GM21529 (cell line): ENCODE results near the gene TRIM44.
"Not testable (repeated sequence)": the region's sequence is repeated elsewhere in the genome, so short reads cannot be mapped to it uniquely, and the experiment has no call there.

Experiments used
- ATAC-seq: cut with Tn5 transposase; IDR thresholded peaks from one replicate; pipeline ENCODE4 v1.9.1; 2021; ENCODE audit not compliant: unreplicated experiment

The TRIM44 gene

DNA sequence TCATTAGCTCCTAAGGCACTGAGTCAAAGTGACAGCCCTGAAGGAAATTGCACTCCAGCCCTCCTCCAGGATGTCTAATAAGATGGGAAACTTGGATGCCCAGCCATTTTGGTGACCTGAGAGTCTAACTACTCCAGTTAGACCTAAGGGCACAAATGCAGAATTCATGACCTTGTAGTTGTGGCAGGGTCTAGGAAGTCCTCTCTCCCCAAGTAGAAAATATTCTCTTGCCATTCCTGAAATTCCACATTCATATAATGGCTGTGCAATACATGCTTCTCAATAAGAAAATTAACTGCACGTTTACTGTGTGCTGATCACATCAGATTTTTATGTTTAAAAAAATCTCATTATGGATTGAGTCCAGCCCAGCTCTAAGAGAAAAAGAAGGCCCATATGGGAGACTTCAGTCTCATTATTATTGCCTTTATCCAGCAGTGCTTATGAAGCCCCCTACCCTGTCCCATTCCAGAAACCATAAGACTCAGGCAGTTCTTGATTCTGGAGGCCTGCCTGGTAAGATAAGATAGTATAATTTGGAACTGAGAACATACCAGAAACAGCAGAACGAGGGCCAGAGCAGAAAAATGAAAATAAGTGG lies 147.6 kb downstream of the TRIM44 start:
- no peak for ATAC-seq

DNA sequence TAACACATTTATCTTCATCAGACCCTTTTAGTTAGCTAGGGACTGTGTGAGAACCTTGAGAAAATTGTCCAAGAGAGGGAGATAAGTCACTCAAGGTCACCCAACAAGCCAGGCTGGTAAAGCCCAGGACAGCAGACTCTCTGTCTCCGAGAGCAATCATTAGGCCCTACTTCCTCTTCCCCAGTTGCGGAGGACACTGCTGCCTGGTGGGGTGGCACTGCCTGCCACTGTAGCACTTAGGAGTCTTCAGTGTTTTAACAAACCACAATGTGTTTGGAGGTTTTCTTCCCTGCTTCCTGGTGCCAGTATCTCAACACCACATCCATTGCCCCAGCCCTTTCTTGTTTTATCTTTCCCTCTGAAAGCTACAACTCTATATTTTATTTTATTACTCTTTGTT lies 149.2 kb downstream of the TRIM44 start:
- ATAC-seq = no peak

- ATAC-seq = no peak
Observed at GRCh38 chr11:35812828-35813227, 150.3 kb downstream of the TRIM44 start.

- no peak for ATAC-seq
Observed at GRCh38 chr11:35814081-35814695, 151.6 kb downstream of the TRIM44 start.

DNA sequence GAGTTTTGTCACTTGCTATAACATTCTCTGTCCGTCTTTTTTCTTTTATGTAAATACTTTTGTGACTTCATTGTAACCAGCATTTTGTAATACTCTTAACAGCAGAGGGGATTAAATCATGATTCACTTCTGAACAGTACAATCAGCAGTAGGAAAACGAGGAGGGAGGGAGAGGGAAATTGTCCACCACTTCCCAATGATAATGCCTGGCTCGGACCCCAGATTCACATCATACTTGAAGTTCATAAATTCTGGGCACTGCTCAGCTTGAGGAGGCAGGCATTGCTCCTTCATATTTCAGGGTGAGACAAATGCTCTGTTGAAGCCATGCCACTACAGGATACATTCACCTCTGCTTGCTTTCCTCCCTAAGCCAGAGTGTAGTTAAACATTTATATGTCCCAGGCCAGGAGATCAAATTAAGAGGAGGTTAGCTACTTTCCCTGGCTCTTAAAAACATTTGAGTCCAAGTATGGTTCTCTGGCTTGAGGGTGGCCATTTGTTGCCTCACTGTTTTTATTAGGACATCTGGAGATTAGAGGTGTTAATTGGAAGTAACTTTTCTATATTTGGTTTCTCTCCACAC lies 152.2 kb downstream of the TRIM44 start:
- ATAC-seq = no peak

DNA sequence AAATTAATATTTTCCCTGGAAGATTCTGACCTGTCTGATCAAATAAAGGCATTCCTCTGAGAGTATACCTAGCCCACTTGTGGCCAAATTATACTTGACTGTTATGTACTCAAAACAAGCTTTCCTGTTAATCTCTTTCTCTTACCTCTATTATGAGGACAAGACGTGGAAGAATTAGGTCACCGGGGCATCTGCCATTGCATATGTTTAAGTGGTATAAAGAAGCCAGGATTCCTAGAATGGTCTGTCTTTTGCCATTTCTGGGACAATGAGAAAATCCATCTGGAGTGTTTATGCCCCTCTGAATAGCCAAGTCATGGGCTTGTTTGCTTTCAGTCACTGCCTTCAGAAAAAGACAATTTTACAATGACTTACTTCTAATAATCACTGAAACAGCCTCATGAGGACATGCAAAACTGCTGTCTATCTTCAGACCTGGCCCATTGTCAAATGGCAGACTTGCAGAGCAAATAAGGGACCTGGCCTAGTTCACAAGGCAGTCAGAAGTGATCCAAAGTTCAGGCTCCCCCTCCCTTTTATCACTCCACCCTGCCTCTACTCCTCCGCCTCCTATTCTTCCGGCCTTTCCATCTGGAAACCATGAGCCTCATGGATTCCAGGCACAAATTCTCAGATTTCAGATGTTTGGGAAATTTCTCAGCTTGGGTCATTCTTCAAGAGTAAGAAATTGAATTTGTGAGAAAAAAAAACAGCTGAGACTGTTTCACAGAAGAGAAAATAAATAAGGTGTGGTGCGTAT lies 153.2 kb downstream of the TRIM44 start:
- no peak for ATAC-seq

- ATAC-seq = no peak
Observed at GRCh38 chr11:35820614-35821013, 158.0 kb downstream of the TRIM44 start.

GRCh38 chr11:35822815-35823495 lies 160.4 kb downstream of the TRIM44 start:
- ATAC-seq = no peak

DNA sequence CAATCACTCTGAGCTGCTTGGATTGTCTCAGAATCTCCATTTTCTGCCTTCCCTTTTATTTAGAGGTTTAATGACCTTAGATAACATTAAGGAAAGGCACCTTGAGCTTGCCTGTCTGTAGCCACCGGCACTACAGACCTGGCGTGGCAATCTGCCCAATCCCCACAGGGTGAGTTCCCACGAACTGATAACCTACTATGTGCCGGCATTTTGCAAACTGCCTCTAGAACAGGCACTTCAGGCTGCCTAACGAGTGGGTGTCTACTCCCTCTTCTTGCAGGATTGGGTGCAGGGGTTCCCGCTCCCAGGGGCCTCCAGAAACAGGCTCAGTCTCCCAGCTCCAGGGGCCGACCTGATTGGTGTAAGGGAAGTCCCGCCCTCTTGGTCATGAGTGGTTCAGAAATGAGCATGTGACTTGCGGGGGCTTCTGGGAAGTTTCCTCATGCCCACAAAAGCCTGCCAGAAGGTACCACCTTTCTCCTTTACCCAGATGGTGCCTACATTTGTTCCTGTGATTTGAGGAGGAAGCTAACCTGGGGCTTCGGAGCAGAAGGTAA lies 161.2 kb downstream of the TRIM44 start:
- ATAC-seq = no peak

- no peak for ATAC-seq
Observed at GRCh38 chr11:35825386-35825785, 162.8 kb downstream of the TRIM44 start.

DNA sequence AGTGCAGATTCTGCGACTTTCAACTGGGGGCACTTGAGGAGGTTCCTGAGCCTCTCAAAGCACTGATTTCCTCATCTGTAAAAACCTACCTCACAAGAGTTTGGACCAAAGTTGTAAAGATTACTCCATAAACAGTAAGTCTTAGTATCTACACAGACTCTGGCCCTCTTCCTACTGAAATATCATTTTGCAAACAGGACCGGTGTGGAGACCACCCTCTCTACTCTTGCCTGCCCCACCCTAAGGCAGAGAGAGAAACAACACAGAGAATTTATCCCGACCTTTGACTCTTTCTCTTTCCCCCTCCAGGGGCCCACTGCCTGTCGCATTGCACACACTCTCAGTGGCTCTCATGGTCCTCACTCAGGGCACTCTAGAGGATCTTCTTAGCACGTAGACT lies 163.4 kb downstream of the TRIM44 start:
- ATAC-seq = no peak

DNA sequence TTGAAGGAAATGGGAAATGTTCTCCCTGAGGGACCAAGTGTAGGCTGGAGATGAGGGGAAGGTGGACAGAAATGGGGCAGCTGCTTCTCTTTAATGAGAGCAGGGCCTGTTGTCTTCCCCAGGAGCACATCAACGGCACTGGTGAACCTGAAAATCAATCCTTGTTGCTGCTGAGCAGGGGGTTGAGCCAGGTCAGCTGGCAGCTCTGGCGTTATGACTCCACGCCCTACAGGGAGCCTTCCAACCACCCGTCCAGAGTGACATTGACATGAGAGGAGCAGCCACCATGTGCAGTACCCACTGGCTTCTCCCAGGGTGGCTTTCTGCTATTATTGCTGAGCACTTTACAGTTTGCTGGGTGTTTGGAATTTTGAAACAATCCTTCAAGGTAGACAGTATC lies 164.4 kb downstream of the TRIM44 start:
- no peak for ATAC-seq

DNA sequence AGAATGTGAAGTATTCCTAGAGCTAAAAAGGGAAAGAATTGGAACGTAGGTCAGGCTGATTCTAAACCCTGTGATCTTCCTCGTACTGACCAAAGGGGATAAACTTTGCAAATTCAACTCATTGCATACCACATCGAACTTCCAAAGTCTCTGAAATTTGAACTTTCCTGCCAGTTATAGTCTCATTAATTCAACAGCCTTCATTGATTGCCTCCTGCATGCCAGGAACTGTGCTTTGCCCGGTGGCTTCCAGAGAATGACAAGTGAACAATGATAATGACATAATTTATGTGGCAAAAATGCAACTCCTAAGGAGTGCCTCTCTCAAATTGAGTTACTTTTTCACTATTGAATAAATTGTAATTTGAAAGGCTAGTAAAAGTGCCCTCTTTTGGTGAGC lies 173.6 kb downstream of the TRIM44 start:
- ATAC-seq = no peak

DNA sequence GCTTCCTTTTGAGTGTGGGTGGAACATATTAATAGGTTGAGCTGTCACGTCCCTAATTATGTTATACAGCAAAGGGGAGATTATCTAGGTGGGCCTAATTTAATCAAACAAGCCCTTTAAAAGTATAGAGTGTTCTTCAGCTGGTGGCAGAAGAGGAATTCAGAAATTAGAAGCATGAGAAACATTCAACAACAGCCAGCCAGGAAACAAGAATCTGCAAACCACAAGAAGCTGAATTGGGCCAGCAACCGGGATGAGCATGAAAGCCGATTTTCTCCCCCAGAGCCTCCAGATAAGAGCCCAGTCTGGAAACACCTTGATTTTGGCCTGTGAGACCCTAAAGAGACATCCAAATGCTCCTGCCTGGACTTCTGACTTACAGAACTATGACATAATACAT lies 175.5 kb downstream of the TRIM44 start:
- ATAC-seq = no peak

DNA sequence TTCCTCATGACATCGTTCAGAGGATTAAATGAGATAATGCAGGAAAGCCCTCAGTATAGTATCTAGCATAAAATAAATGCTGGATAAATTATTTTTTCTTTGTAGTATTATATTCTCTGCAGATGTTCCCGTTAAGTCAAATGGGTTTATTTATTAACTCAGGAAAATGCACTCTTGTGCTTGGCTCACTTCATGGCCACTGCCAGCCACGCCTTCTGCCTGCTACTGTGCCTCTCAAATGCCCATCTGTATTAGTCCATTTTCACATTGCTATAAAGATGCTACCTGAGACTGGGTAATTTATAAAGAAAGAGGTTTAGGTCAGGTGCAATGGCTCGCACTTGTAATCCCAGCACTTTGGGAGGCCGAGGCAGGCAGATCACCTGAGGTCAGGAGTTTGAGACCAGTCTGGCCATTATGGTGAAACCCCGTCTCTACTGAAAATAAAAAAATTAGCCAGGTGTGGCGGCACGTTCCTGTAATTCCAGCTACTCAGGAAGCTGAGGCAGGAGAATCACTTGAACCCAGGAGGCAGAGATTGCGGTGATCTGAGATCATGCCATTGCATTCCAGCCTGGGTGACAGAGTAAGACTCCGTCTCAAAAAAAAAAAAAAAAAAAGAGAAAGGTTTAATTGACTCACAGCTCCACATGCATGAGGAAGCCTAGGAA lies 176.3 kb downstream of the TRIM44 start:
- ATAC-seq = not testable (repeated sequence)

GRCh38 chr11:35839368-35840161 lies 177.0 kb downstream of the TRIM44 start:
- no peak for ATAC-seq

DNA sequence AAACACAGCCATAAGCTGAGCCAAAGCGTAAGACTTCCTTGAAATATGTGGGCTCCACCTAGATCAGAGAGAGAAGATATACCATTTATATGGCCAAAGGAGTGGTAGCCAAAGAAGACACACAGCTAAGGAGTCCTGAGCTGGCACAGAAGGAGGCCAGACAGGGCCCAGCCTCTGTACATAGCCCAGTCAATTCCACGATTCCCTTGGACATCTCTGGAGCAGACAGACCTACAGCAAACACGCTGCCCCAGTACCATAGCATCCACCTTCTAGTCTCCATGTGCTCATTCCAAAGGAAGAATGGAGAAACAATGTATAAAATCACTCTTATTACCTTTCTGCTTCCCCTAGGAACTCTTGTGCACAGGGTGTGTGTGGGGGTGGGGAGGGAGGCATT lies 179.2 kb downstream of the TRIM44 start:
- no peak for ATAC-seq

- ATAC-seq = no peak
Observed at GRCh38 chr11:35842958-35843357, 180.4 kb downstream of the TRIM44 start.

- ATAC-seq = no peak
Observed at GRCh38 chr11:35844579-35844978, 182.0 kb downstream of the TRIM44 start.

- no peak for ATAC-seq
Observed at GRCh38 chr11:35845860-35846259, 183.3 kb downstream of the TRIM44 start.
